ENCODE results near the gene WSB2.
A peak's percentile ranks its signal among the peaks of the same experiment; 100 is the strongest.
"Not testable (repeated sequence)": the region's sequence is repeated elsewhere in the genome, so short reads cannot be mapped to it uniquely, and the experiment has no call there.

WSB2 gene

GRCh38 chr12:118061011-118061872 is at the start of gene WSB2:
Gene WSB2, minus strand, starts transcription at chr12:118061179. Its CDS starts 131 bp downstream, at chr12:118061048.
- peak; percentile 59 for DNase-seq

GRCh38 chr12:118109088-118109487 is 48.1 kb upstream of the WSB2 start:
- no peak for DNase-seq

- no peak for DNase-seq
Measured at GRCh38 chr12:118107694-118108093, 46.7 kb upstream of the WSB2 start.

GRCh38 chr12:118107011-118107410 is 46.0 kb upstream of the WSB2 start:
- DNase-seq = no peak

DNA sequence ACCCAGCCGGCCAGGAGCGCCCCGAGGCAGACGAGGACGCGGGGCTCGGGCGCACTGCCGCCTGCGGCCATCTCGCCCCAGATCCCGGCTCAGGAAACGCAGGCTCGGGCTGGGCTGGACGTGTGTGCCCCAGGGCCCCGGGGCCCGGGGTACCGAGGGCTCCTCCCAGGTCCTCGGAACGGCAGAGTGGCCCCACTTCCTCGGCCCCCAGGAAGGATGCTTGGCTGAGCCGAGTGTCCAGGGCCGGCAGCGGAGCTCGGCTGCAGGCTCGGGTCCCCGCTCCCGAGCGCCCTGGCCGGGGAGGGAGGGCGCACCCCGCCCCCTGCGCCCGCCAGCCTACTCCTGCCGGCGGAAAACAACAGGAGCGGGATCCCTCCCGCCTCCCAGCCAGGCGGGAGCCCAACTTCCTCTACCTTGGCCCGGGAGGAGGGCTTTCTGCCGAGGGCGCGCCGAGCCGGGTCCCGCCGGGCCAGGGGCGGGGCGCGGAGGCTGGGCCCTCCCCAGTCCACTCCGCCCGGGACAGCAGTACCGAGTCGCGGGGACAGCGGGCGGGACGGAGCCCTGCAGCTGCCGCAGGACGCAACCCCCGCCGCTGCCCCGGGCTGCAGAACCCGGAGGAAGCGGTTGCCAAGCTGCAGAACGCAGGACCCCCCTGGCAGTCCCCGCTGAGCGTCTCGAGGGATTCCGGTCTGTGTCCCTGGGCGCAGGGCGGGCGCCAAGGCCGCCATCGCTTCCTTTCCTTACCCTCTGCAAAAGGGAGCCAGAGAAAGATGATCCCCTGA is 42.8 kb upstream of the WSB2 start, which contains the start of gene VSIG10:
VSIG10 (minus strand) TSS at position 411 of the 782 bp plus-strand sequence; CDS start at position 71, 340 bp downstream.
- peak; percentile 7 for DNase-seq

DNA sequence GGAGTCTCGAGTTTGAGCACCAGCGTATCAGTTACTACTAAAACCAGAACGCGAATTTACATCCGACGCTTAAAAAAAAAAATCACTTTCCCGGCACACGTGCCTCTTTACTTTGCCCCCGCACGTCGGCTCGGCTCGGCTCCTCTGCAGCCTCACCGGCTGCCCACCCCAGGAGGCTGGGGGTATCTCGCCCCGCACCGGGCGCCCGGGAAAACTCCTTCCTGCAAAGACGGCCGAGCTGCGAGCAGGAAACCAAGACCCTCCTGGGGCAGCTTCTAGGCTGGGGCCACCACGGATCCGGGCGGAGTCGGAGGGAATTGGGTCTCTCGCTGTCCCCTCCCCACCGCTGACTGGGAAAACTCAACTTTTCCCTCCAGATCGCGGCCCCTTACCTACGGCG is 42.2 kb upstream of the WSB2 start:
- no peak for DNase-seq

GRCh38 chr12:118102609-118103008 is 41.6 kb upstream of the WSB2 start:
- DNase-seq = no peak

GRCh38 chr12:118102070-118102469 is 41.1 kb upstream of the WSB2 start:
- no peak for DNase-seq

DNA sequence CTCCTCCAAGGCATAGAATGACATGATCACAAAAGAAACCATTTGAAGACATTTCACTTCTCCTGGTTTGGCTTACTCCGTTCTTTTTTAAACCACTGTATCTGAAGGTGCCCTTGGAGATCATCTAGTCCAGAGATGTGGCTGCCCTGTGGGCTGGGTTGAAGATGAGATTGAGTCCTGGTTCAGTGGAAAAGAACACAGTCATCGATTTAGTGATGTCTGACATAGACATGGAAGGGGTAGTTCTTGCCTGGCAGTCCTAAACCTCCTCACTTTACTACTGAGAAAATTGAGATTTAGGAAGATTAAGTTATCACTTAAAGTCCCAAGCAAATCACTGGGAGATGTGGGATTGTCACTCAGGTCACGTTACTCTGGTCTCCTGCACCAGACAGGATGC is 40.1 kb upstream of the WSB2 start:
- DNase-seq = no peak

DNA sequence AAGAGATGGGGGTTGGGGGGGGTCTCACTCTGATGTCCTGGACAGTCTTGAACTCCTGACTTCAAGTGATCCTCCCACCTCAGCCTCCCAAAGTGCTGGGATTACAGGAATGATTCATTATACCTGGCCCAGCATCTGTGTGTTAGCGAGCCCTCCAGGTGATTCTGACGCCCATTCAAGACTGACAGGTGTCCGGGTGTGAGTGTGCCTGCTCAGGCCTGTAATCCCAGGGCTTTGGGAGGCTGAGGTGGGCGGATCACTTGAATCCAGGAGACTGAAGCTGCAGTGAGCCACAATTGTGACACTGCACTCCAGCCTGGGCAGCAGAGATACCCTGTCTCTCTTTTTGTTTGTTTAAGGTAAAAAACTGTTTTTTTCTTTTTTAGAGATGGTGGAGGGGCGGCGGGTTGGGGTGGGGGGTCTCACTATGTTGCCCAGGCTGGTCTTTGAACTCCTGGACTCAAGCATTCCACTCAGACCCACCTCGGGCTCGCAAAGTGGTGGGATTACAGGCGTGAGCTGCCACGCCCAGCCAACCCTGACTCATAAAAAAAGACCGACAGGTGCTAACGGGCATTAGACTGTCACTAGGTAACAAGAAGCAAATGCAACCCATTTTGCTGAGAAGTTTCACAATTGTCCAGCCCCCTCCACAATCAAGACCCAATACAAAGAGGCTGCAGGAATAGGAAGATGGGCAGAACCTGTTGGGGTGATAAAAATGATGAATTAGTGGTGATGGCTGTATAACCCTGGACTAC is 38.1 kb upstream of the WSB2 start:
- no peak for DNase-seq

- no peak for DNase-seq
Measured at GRCh38 chr12:118098401-118098800, 37.4 kb upstream of the WSB2 start.

- no peak for DNase-seq
Measured at GRCh38 chr12:118094039-118094438, 33.1 kb upstream of the WSB2 start.

DNA sequence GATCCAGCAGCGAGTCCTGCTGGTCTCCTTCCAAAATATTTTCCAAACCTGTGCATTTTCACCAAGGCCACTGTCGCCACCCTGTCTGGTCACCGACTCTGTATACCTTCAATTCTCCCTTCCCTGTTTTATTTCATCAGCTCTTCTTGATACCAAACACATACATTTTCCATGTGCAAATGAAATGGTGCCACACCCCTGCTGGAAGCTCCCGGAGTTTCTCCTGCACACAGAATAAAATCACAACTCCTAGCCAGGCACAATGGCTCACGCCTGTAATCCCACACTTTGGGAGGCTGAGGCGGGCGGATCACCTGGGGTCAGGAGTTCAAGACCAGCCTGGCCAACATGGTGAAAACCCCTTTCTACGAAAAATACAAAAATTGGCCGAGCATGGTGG is 28.8 kb upstream of the WSB2 start:
- DNase-seq = no peak

GRCh38 chr12:118082161-118082560 is 21.2 kb upstream of the WSB2 start:
- no peak for DNase-seq

- not testable (repeated sequence) for DNase-seq
Measured at GRCh38 chr12:118081521-118081920, 20.5 kb upstream of the WSB2 start.

GRCh38 chr12:118073768-118074167 is 12.8 kb upstream of the WSB2 start:
- no peak for DNase-seq

DNA sequence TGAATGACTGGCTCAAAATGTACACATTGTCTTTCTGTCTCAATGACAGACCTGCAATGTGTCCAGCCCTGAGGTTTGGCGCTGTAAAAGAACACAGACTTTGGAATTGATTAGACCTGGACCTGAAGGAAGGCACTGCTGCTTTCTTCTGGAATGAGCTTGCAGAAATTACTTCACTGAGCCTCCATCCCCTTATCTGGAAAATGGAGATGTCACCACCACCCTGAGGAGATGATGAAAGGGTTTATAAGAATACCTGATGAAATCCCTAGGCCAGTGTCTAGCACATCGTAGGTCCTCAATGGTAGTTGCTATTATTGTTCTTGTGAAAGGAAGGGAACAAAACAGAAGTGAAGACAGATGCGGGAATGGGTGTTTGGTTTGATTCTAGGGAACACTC is 9.7 kb upstream of the WSB2 start:
- DNase-seq = no peak

GRCh38 chr12:118068445-118068844 is 7.5 kb upstream of the WSB2 start:
- no peak for DNase-seq

DNA sequence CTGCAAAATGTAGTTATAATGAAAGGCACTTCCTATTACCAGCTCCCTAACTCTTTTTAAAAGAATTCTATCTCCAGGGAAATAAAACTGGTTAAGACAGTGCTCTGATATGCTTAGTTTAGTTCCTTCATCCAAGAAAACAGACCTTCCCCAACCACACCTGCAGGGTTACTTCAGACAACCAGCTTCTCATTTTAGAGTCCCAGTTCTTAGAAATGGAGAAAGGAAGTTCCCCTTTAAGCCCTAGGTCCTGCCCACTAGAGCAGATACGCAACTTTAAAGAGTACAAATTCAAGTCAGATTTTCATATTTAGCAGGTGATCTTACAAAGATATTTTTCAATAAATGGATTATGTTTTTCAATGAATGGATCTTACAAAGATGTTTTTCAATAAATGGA is 4.4 kb upstream of the WSB2 start:
- no peak for DNase-seq

DNA sequence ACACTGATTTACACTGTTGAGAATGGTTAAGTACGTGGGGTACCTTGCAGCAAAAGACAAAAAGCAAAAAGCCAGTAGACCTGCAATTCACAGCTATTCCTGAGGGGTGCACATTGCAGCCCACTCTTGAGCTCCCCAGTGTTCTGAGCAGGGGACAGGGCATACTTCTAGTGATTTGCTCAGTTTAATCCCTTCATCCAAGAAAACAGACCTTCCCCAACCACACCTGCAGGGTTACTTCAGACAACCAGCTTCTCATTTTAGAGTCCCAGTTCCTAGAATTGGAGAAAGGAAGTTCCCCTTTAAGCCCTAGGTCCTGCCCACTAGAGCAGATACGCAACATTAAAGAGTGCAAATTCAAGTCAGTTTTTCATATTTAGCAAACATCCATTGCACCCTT is 3.6 kb upstream of the WSB2 start:
- DNase-seq = peak; percentile 30

- DNase-seq = no peak
Measured at GRCh38 chr12:118063576-118064391, 2.8 kb upstream of the WSB2 start.
